IPS-15b (cell line): ENCODE data around the gene STOX2.
A peak's percentile ranks its signal among the peaks of the same experiment; 100 is the strongest.

Experiments
- H3K27me3 ChIP-seq: one replicate; pipeline ENCODE4 v1.6.1; 2013; ENCODE audit warnings: low read length; ENCODE audit not compliant: control insufficient read depth, insufficient read depth
- H3K36me3 ChIP-seq: one replicate; pipeline ENCODE4 v1.6.1; 2013; ENCODE audit warnings: low read length; ENCODE audit not compliant: control insufficient read depth, insufficient read depth
- H3K4me1 ChIP-seq: one replicate; pipeline ENCODE4 v1.6.1; 2013; ENCODE audit warnings: mild to moderate bottlenecking, low read length; ENCODE audit not compliant: control insufficient read depth, insufficient read depth
- H3K4me3 ChIP-seq: one replicate; pipeline ENCODE4 v1.5.1; 2013; ENCODE audit warnings: low read depth, low read length
- H3K9ac ChIP-seq: one replicate; pipeline ENCODE4 v1.6.1; 2013; ENCODE audit warnings: low read depth, mild to moderate bottlenecking, low read length
- H3K9me3 ChIP-seq: one replicate; pipeline ENCODE4 v1.6.1; 2013; ENCODE audit warnings: mild to moderate bottlenecking, low read length; ENCODE audit not compliant: control insufficient read depth, insufficient read depth

Gene STOX2

DNA sequence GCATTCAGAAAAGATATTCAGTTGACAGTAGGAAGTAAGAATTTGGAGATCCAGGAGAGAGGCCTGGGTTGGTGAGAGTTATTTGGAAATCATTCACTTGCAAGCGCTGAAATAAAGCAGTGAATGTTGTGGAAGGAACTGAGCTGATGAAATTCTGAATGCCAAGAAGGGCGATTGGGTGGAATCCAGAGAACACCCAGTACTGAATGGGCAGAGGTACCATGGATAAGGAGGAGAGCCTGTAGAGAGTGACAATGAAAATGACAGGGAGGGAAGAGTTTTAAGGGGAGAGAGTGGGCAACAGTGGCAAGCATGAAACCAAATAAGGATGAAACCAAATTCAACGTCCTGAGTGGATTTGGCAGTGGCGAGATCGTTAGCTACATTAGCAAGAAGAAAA, 6.7 kb upstream of the STOX2 start:
- peaks cover 15% of the 10 kb centered on the region for H3K27me3 ChIP-seq
- H3K4me1 ChIP-seq: no peaks in the 10 kb centered on the region
- no peak overlapping the region for H3K4me3 ChIP-seq
- no peaks in the 10 kb centered on the region for H3K36me3 ChIP-seq
- H3K9me3 ChIP-seq: no peaks in the 10 kb centered on the region
- no peak overlapping the region for H3K9ac ChIP-seq

DNA sequence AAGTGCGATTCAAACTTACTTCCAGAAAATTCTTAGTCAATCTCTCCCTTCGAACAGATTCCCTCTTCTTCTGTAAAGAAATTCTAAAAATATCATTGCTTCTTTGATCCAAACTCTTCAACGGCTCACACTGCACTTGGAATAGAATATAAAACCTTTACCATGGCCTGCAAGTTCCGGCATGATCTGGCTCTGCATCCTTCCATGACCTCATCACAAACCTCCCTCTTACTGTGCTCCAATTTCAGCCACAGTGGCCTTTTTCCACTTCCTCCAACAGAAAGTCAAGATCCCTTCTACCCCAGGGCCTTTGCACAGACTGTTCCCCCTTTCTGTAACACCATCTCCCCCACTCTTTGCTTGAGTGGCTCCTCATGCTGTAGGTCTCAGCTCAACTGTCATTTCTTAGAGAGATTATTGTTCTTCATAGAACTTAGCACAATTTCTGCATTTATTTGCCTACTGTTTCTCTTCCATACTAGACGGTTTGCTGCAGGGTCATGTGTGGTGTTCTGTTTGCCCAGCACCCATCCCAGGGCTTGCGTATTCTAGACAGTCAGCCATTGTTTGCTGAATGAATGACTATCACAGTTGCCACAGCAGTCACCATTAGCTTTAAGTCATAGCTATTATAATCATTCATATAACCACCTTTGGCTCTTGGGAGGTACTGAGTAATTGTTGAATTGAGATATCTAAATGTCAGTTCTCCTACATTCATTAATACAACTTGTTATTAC, 1.9 kb upstream of the STOX2 start:
- Histone ChIP-seq H3K4me1 (peaks cover 10% of the 10 kb centered on the region), H3K27me3 (peaks cover 44% of the 10 kb centered on the region), H3K36me3 (no peaks in the 10 kb centered on the region), H3K9me3 (no peaks in the 10 kb centered on the region), H3K4me3 (no peak overlapping the region), H3K9ac (no peak overlapping the region)

DNA sequence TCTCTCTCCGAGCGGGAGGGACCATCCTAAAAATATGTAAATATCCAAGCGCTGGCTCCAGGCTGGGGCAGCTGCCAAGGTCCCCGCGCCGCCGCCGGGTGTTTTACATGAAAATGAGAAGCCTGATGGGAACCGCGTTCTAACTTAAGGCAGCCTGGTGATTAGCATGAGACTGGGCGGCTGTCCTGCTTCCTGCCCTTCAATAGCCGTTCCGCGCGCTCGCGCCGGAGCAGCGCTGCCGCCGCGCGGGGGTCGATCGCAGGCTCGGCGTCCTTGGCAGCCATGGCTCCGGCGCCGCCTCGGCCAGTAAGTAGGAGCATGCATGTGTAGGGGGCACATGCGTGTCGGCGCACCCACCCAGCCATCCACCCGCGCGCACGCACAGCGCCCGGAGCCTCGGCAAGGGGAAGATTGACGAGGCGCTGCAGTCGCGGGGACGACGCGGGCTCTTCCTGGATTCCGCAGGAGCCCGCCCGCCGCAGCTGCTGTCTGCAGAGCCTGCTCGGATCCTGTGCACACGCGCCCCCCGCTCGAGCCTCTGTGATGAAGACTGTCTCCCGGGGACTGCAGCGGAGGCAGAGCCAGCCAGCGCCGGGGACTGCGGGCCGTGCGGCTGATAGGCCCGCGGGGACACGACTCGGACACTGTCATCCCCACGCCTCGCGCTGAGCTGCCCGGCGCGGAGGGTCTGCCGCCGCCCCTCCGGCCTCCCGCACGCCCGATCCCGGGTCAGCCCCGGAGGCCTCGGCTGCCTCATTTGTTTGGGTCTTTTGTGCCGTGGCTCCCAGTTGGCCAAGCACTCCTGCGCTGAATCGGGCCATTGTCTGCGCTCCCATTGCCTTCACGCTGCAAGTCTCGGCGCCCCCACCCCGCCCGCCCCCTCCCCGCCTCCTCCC, 734 bp downstream of the STOX2 start:
- peaks cover 63% of the 10 kb centered on the region for H3K27me3 ChIP-seq
- H3K4me3 ChIP-seq: peak overlapping the region; percentile 69
- no peaks in the 10 kb centered on the region for H3K9me3 ChIP-seq
- no peak overlapping the region for H3K9ac ChIP-seq
- peaks cover 14% of the 10 kb centered on the region for H3K4me1 ChIP-seq
- H3K36me3 ChIP-seq: no peaks in the 10 kb centered on the region

DNA sequence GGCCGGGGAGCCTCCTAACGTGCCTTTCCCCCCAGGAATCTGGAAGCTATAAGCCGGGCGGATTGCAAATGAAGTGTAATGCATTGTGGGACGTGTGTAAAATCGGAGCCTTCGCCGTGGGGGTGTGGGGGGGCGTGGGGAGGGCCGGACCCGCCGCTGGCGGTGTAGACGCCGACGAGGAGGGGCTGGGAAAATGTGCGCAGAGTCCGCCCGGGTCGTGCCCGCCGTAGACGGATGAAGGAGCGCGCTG, 1.3 kb downstream of the STOX2 start:
- no peak overlapping the region for H3K9ac ChIP-seq

DNA sequence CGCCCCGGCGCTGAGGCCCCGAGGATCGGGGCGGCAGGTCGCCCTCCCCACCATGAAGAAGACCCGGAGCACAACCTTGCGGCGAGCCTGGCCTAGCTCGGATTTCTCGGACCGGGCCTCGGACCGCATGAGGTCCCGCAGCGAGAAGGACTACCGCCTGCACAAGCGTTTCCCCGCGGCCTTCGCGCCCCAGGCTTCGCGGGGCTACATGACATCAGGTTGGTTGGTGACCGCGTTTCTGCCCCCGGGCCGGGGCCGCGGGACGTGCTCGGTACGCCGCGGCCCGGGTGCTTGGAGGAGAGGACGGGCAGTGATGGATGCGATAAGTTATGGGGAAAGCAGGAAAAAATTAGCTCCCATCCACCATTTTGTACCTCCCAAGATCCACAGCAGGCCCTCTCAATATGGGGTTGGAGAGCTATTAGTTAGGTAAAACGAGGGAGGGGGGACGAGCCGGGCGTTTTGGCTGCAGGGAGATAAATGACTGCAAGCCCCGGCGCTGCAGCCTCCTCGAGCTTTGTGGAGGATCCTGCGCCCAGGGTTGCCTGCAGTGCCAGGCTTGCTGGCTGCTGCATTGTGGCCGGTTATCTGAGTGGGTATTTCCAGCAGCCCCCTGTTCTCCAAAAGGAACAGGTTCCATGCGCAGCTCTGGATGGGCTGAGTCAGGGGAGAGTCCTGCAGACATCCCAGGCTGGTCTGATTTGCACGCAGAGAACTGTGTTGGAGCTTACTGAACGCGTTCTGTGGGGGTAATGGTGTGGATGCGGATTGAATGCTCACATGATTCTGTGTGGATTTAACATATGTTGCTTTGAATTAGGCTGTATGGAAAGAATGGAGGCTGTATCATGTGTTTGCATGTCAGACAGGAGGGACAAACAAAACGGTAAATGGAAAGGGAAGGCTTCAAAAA, 1.9 kb downstream of the STOX2 start:
- Histone ChIP-seq H3K4me3 (peak overlapping the region; percentile 69), H3K27me3 (peaks cover 65% of the 10 kb centered on the region), H3K9me3 (no peaks in the 10 kb centered on the region), H3K36me3 (no peaks in the 10 kb centered on the region), H3K4me1 (peaks cover 14% of the 10 kb centered on the region), H3K9ac (no peak overlapping the region)

More for the DNA sequence above, 1.3 kb downstream of the STOX2 start:
- Histone ChIP-seq H3K36me3 (no peaks in the 10 kb centered on the region), H3K4me3 (peak overlapping the region; percentile 69), H3K9me3 (no peaks in the 10 kb centered on the region), H3K27me3 (peaks cover 63% of the 10 kb centered on the region), H3K4me1 (peaks cover 14% of the 10 kb centered on the region)

DNA sequence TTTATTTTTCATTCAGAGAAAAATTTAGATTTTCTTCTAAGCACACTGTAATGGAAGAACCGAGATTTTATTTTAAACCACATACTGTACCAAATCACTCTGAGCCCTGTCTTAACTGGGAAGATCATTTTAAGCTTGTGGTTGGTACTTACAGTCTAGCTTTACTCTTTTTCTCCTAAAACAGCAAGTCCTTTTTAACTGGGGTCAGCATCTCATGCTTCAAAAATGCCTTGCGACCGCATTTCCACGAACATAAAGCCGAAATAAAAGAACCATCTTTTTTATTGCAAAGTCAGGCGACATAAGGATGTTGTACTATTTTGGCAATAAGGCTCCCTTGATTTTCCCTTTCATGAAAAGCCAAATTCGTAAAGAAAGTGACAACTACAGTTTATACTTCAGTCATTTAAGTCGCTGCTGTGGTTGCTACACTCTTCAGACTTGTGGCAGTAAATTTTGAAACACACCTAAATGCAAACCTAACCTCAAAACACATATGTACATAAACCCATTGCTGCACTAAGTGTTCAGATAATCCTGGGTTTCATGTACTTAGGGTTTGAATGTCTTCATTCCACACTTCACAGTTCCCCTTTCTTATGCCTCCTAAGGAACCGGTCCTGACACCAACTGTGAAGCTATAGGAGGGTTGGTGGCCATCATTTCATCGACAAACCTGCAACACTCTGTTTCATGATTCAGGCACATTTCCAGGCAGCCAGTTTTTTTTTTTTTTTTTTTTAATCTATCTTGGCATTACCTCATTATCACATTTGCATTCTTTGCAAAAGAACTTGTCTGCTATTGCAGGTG, 3.0 kb downstream of the STOX2 start:
- H3K9ac ChIP-seq: no peak overlapping the region
- peaks cover 55% of the 10 kb centered on the region for H3K27me3 ChIP-seq
- peak overlapping the region; percentile 69 for H3K4me3 ChIP-seq
- no peaks in the 10 kb centered on the region for H3K36me3 ChIP-seq
- H3K4me1 ChIP-seq: peaks cover 14% of the 10 kb centered on the region
- no peaks in the 10 kb centered on the region for H3K9me3 ChIP-seq

DNA sequence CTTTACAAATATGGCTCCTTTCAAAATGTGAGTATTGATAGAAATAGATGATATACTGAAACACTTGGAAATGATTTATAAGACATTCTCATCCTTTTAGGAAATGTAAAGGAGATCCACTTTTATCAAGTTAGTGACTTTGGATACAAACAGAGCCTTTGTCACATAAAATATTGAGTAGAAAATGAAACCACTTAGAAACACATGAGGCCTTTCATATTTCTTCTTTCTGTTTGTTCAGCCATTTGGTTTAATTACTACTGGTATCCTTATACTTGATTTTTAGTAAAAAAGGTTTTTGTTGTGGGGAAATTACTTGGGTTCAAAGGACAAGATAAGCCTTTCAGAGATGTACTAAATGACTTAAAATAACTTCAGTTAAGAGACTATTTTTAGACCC, 4.1 kb downstream of the STOX2 start:
- H3K9ac ChIP-seq: no peak overlapping the region
- no peaks in the 10 kb centered on the region for H3K36me3 ChIP-seq
- no peaks in the 10 kb centered on the region for H3K9me3 ChIP-seq
- H3K4me1 ChIP-seq: peaks cover 14% of the 10 kb centered on the region
- peaks cover 44% of the 10 kb centered on the region for H3K27me3 ChIP-seq
- no peak overlapping the region for H3K4me3 ChIP-seq

DNA sequence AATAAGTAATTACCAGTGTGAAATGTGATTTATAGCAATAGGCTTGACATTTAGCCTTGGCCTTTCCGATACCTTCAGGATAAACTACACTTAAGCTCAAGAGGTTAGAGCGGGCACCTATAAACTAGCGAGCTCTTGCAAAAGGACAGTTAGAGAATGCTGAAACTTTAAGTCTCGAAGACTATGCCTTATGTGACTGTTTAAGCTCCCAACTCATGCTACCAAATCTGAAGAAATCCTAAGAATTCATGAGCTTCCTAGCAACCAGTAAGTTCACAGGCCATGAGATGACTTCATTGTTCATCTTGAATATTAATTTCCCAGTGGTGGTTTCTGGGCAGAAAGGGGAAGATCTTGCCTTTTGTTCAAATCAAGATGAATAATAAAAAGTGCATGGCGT, 4.7 kb downstream of the STOX2 start:
- H3K36me3 ChIP-seq: no peaks in the 10 kb centered on the region
- peaks cover 37% of the 10 kb centered on the region for H3K27me3 ChIP-seq
- H3K9me3 ChIP-seq: no peaks in the 10 kb centered on the region
- H3K9ac ChIP-seq: no peak overlapping the region
- peaks cover 12% of the 10 kb centered on the region for H3K4me1 ChIP-seq
- H3K4me3 ChIP-seq: no peak overlapping the region

DNA sequence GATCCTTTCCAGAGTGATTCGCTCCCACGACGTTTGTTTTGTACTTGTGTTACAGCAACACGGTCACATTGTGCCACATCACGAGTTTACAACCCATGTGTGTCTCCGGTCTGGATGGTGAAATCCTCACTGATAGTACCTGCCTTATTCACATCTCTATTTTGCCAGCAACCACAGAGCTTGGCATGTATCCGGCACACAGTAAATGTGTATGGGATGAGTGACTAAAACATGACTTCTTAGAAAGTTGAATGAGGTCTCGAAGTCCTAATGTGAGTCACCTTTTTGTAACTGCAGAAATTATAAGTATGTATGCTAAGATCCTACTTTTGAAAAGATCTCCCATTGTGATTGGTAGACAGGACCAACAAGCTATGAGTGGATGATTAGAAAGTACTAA, 7.5 kb downstream of the STOX2 start:
- no peak overlapping the region for H3K9ac ChIP-seq

DNA sequence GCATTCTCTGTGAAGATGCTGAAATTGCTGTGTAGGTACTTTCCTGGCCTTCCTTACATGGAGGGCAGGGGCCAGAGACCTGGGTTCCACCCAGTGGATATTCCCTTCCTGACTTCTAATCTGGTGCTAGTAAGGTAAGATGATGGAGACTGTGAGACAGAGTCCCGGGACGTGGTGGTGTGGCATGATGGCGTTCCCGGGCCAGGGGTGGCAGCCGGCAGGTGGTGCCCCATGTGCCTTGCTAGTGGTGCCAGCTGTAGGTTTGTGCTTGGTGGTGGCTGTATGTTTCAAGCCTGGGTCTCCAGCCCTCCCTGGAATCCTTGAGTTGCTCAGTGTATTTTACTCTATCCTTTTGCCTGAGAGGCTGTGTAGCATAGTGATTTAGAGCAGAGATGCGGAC, 10.9 kb downstream of the STOX2 start:
- H3K27me3 ChIP-seq: peaks cover 3% of the 10 kb centered on the region
- H3K36me3 ChIP-seq: no peaks in the 10 kb centered on the region
- peaks cover 6% of the 10 kb centered on the region for H3K4me1 ChIP-seq
- H3K9ac ChIP-seq: no peak overlapping the region
- H3K4me3 ChIP-seq: no peak overlapping the region
- no peaks in the 10 kb centered on the region for H3K9me3 ChIP-seq

More for the DNA sequence above, 7.5 kb downstream of the STOX2 start:
- Histone ChIP-seq H3K36me3 (no peaks in the 10 kb centered on the region), H3K9me3 (no peaks in the 10 kb centered on the region), H3K27me3 (peaks cover 28% of the 10 kb centered on the region), H3K4me1 (peaks cover 11% of the 10 kb centered on the region), H3K4me3 (no peak overlapping the region)

DNA sequence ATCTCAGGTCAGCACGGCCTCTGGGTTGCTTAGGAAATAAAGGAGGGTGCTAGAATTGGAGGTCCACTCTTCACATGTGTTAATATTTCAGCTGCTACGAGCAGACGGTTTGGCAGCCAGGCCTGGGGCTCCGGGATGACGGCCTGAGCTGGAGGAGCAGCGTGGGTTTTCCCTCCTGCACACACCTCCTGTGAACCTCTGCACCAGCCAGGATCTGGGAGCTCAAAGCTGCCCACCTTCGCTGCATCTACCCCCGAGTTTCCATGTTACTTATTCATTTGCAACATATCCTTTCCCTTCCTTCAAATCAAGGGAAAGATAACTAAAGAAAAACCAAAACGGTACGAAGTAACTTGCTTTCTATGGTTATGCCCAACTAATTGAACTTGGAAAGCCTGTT, 13.6 kb downstream of the STOX2 start:
- no peak overlapping the region for H3K9ac ChIP-seq
- H3K27me3 ChIP-seq: no peaks in the 10 kb centered on the region
- no peak overlapping the region for H3K4me3 ChIP-seq
- H3K9me3 ChIP-seq: no peaks in the 10 kb centered on the region
- H3K4me1 ChIP-seq: peaks cover 6% of the 10 kb centered on the region
- no peaks in the 10 kb centered on the region for H3K36me3 ChIP-seq
